GM12878 (cell line): ENCODE measurements around the gene RIMS3. TPM values are rescaled to one million over a fixed set of nuclear protein-coding genes. Genes with fewer than 3 reads are reported as not detected.

ENCODE experiments used
- ATAC-seq: fragments of 200-7000 bp; cut with Tn5 transposase; 3 replicates; pipeline ENCODE4 v1.9.1; 2020; ENCODE audit warnings: mild to moderate bottlenecking, moderate library complexity
- BruUV-seq: library from RNA; stranded (reverse); fragments of 400-500 nt; replicated peaks from 2 replicates; lab custom pipeline; 2021; lab: Mats Ljungman, UMichigan
- CTCF ChIA-PET: fragments of 300-600 bp; sonication (Branson Sonifier 250); formaldehyde crosslinking; extraction: SDS; loops from one replicate; lab custom pipeline; 2021; ENCODE audit warnings: inconsistent platforms; lab: Yijun Ruan, JAX
- POLR2A ChIA-PET: fragments of 350-600 bp; formaldehyde crosslinking; extraction: SDS; loops from one replicate; lab custom pipeline; 2021; ENCODE audit warnings: inconsistent platforms; lab: Charles Lee
- RAD21 ChIA-PET: fragments of 300-600 bp; sonication (Branson Sonifier 250); formaldehyde crosslinking; loops from one replicate; lab custom pipeline; 2023; ENCODE audit warnings: antibody characterized with exemption; ENCODE audit not compliant: unreplicated experiment; lab: Charles Lee
- SMC1A ChIA-PET: fragments of 300-600 bp; sonication (Branson Sonifier 250); formaldehyde crosslinking; loops from one replicate; lab custom pipeline; 2023; ENCODE audit not compliant: unreplicated experiment, uncharacterized antibody; lab: Charles Lee
- DNase-seq: peaks from one replicate; pipeline ENCODE4 v3.0.0-alpha.2; 2011; ENCODE audit warnings: low read depth, low spot score
- FAIRE-seq: peaks from 3 replicates; lab custom pipeline; 2011; peaks lifted over from hg19 to GRCh38; lab: Jason Lieb, UNC
- H2AFZ ChIP-seq: 2 replicates; pipeline ENCODE4 v1.6.0; 2011; ENCODE audit warnings: low read depth, low read length, control low read depth; ENCODE audit not compliant: control insufficient read depth
- H3K27ac ChIP-seq: 2 replicates; pipeline ENCODE4 v1.5.1; 2011; ENCODE audit warnings: control low read depth; ENCODE audit not compliant: control insufficient read depth, insufficient read depth
- H3K27me3 ChIP-seq, 2 experiments: replicated peaks in 1 of 2; 2 replicates each; pipeline versions ENCODE4 v1.6.0 to v1.6.1; 2011; ENCODE audit warnings: low read length in 1 of 2; ENCODE audit not compliant: control insufficient read depth in 2 of 2, insufficient read depth in 2 of 2
- H3K36me3 ChIP-seq, 2 experiments: 2 replicates each; pipeline ENCODE4 v1.5.1; 2011; ENCODE audit warnings: low read length in 1 of 2; ENCODE audit not compliant: control insufficient read depth in 2 of 2, insufficient read depth in 2 of 2
- H3K4me1 ChIP-seq: 2 replicates; pipeline ENCODE4 v1.6.1; 2011; ENCODE audit warnings: mild to moderate bottlenecking, low read length, moderate library complexity, mixed read lengths; ENCODE audit not compliant: control insufficient read depth, insufficient read depth
- H3K4me2 ChIP-seq: 2 replicates; pipeline ENCODE4 v1.6.0; 2011; ENCODE audit warnings: control low read depth; ENCODE audit not compliant: control insufficient read depth, insufficient read depth
- H3K4me3 ChIP-seq: fragments of 200-600 bp; sonication (generic); 2 replicates; pipeline ENCODE4 v1.5.1; 2016
- H3K79me2 ChIP-seq: 2 replicates; pipeline ENCODE4 v1.6.0; 2011; ENCODE audit warnings: low read length; ENCODE audit not compliant: control insufficient read depth, insufficient read depth
- H3K9ac ChIP-seq: 2 replicates; pipeline ENCODE4 v1.8.0; 2011; ENCODE audit warnings: low read length, control low read depth, mixed read lengths; ENCODE audit not compliant: control insufficient read depth, insufficient read depth
- H3K9me3 ChIP-seq: replicated peaks from 3 replicates; pipeline ENCODE4 v1.5.1; 2011; ENCODE audit warnings: mild to moderate bottlenecking, low read length; ENCODE audit not compliant: control insufficient read depth, insufficient read depth
- H4K20me1 ChIP-seq: 2 replicates; pipeline ENCODE4 v1.6.0; 2011; ENCODE audit not compliant: control insufficient read depth, insufficient read depth
- KAT2A ChIP-seq: conservative IDR thresholded peaks from 2 replicates; pipeline ENCODE4 v1.6.1; 2011; ENCODE audit warnings: low read depth, low read length; ENCODE audit not compliant: control insufficient read depth
- MXI1 ChIP-seq: fragments of 150-350 bp; IDR thresholded peaks from 2 replicates; pipeline ENCODE4 v1.6.1; 2011; ENCODE audit warnings: low read depth, mild to moderate bottlenecking, inconsistent platforms, low read length, improper control_type of control experiment
- POLR2A ChIP-seq: IDR thresholded peaks from 2 replicates; pipeline ENCODE4 v1.6.1; 2011; ENCODE audit warnings: low read depth, mild to moderate bottlenecking, low read length
- ZBED1 ChIP-seq: IDR thresholded peaks from 2 replicates; pipeline ENCODE4 v1.6.1; 2016; ENCODE audit warnings: borderline replicate concordance
- ZNF592 ChIP-seq: fragments of 450-650 bp; IDR thresholded peaks from 2 replicates; pipeline ENCODE4 v1.6.1; 2017; ENCODE audit warnings: mild to moderate bottlenecking, moderate library complexity
- WGBS: methylation state at CpG from one replicate; pipeline ENCODE4 v1.1.6; 2016; ENCODE audit warnings: low lambda C conversion rate; ENCODE audit not compliant: insufficient replicate concordance, insufficient coverage; ENCODE audit errors: missing lambda C conversion rate; 5-methylcytosine and 5-hydroxymethylcytosine counted together
- in situ Hi-C: fragments of 300-500 bp; cut with MboI; formaldehyde crosslinking; loops from 9 replicates; pipeline ENCODE4 v1.14.3; 2018; ENCODE audit warnings: mixed read lengths
- intact Hi-C: fragments of 100-400 bp; cut with micrococcal nuclease; formaldehyde crosslinking; loops from one replicate; pipeline ENCODE4 v1.14.2; 2022; ENCODE audit not compliant: unreplicated experiment
- polyA plus RNA-seq, 11 experiments: library from polyadenylated mRNA; depleted of rRNA in 4 of 11; unstranded in 6 of 11; stranded (reverse) in 5 of 11; fragments of >200 nt; fragmentation: Nextera tagmentation in 4 of 11; fragmentation: Illumina TruSeq in 1 of 11; extraction: Ambion mirVana in 4 of 11; extraction: Trizol in 1 of 11; gene quantifications; 1 replicate in 1 of 11; 2 replicates in 10 of 11; pipeline versions ENCODE4 v1.2.1 to v1.2.3, GENCODE V29; 2011 to 2016; ENCODE audit warnings: inconsistent platforms in 2 of 11, missing spikeins in 2 of 11, low read depth in 1 of 11
- total RNA-seq, 4 experiments: library from RNA; depleted of rRNA in 3 of 4; stranded (reverse); fragments of >200 nt in 3 of 4; fragmentation: Illumina TruSeq in 1 of 4; extraction: Trizol in 1 of 4; gene quantifications; 2 replicates each; pipeline versions ENCODE4 v1.2.1 to v1.2.3, GENCODE V29; 2013 to 2021

The RIMS3 gene
- total and polyA plus RNA-seq, 10 of the 15 experiments (the other 5 are each of a cell fraction or from before 2014, with no cell fraction given) = 0.02 to 4.7 (median 0.39) TPM

- no peak overlapping the region for H2AFZ ChIP-seq
- no peak overlapping the region for H3K4me3 ChIP-seq
- CTCF ChIA-PET = interaction anchor here (0.5 to 1.7 kb wide), 21 partner anchors 13 to 327 kb away, joined by 3 to 21 read pairs (median 4); partner anchors contain the start of genes NFYC and RIMS3
- no peak for ATAC-seq
- no peaks in the 10 kb centered on the region for H3K79me2 ChIP-seq
- TF ChIP-seq MXI1 (no peak), ZNF592 (no peak), ZBED1 (no peak), POLR2A (no peak), KAT2A (no peak)
- TF ChIP-seq, all 136 proteins: peak for 0
- H3K27ac ChIP-seq = no peak overlapping the region
- BruUV-seq = no TSS peak
- RAD21 ChIA-PET = interaction anchor here (0.6 to 1.4 kb wide), 11 partner anchors 24 to 327 kb away, joined by 3 to 5 read pairs (median 3); no protein-coding TSS in a partner anchor
- peaks cover 15% of the 10 kb centered on the region for H3K4me1 ChIP-seq
- H3K9ac ChIP-seq = no peak overlapping the region
- no peaks in the 10 kb centered on the region for H4K20me1 ChIP-seq
- DNase-seq = no peak
- 42% methylated on average over 18 of the region's 18 CpGs for WGBS
- no peak overlapping the region for H3K4me2 ChIP-seq
- in situ Hi-C loops = no loop called here
- intact Hi-C loops = loop anchor here (5.0 kb wide), 2 partner anchors 42 to 227 kb away; partner anchors contain the start of gene RIMS3
- no peaks in the 10 kb centered on the region for H3K36me3 ChIP-seq
- no peaks in the 10 kb centered on the region for H3K27me3 ChIP-seq
- POLR2A ChIA-PET = interaction anchor here (0.6 to 1.5 kb wide), 3 partner anchors 66 to 127 kb away, joined by 3 to 5 read pairs (median 4); partner anchors contain the start of gene NFYC
- H3K9me3 ChIP-seq = no peaks in the 10 kb centered on the region; the same call in 2 of the 3 replicates
- no peak for FAIRE-seq
- SMC1A ChIA-PET = interaction anchor here (0.6 to 2.0 kb wide), 10 partner anchors 8 to 325 kb away, joined by 3 to 10 read pairs (median 4); no protein-coding TSS in a partner anchor
Observed at GRCh38 chr1:40625476-40626382, 39.8 kb downstream of the RIMS3 start.
